HG02870 (cell line): ENCODE results near the gene TRPM8.

Experiments
- ATAC-seq: cut with Tn5 transposase; IDR thresholded peaks from one replicate; pipeline ENCODE4 v1.9.1; 2021; ENCODE audit warnings: mild to moderate bottlenecking, moderate library complexity; ENCODE audit not compliant: unreplicated experiment

TRPM8 gene

GRCh38 chr2:234033885-234034284 is 116.7 kb downstream of the TRPM8 start:
- ATAC-seq: no peak

- no peak for ATAC-seq
Observed at GRCh38 chr2:234038076-234038802, 121.1 kb downstream of the TRPM8 start.

GRCh38 chr2:234044157-234044556 is 127.0 kb downstream of the TRPM8 start:
- ATAC-seq: no peak

- no peak for ATAC-seq
Observed at GRCh38 chr2:234046521-234046920, 129.3 kb downstream of the TRPM8 start.

- ATAC-seq: no peak
Observed at GRCh38 chr2:234047361-234047760, 130.2 kb downstream of the TRPM8 start.

GRCh38 chr2:234048049-234048448 is 130.9 kb downstream of the TRPM8 start:
- no peak for ATAC-seq

- no peak for ATAC-seq
Observed at GRCh38 chr2:234050455-234051135, 133.4 kb downstream of the TRPM8 start, which contains the start of gene SPP2. SPP2 (plus strand) TSS chr2:234050702; CDS start chr2:234050787, 85 bp downstream.

- ATAC-seq: no peak
Observed at GRCh38 chr2:234051374-234052070, 134.3 kb downstream of the TRPM8 start.

GRCh38 chr2:234058881-234059280 is 141.7 kb downstream of the TRPM8 start:
- ATAC-seq: no peak

- no peak for ATAC-seq
Observed at GRCh38 chr2:234060236-234060635, 143.1 kb downstream of the TRPM8 start.

- no peak for ATAC-seq
Observed at GRCh38 chr2:234061624-234062257, 144.6 kb downstream of the TRPM8 start.

- no peak for ATAC-seq
Observed at GRCh38 chr2:234066587-234066986, 149.4 kb downstream of the TRPM8 start.
